Memory B cell (primary cell): ENCODE results near the gene OPN3.
"Not testable (repeated sequence)": the region's sequence is repeated elsewhere in the genome, so short reads cannot be mapped to it uniquely, and the experiment has no call there.

Experiments
- ATAC-seq: fragments of 150-1000 bp; cut with Tn5 transposase; 2 replicates; pipeline ENCODE4 v1.10.0; 2021; ENCODE audit warnings: low read depth, mild to moderate bottlenecking, moderate library complexity
- DNase-seq, 2 donors: peaks; one replicate each; pipeline ENCODE4 v3.0.0; 2022; ENCODE audit warnings: low spot score in 2 of 2
- H3K27ac Mint-ChIP-seq: one replicate; pipeline ENCODE4 v1.8.0; 2022; ENCODE audit warnings: mild to moderate bottlenecking, moderate library complexity, mixed read lengths
- H3K27me3 Mint-ChIP-seq: one replicate; pipeline ENCODE4 v1.8.0; 2022; ENCODE audit warnings: mixed read lengths
- H3K36me3 Mint-ChIP-seq: one replicate; pipeline ENCODE4 v1.8.0; 2022; ENCODE audit warnings: mild to moderate bottlenecking, mixed read lengths
- H3K4me1 Mint-ChIP-seq: one replicate; pipeline ENCODE4 v1.8.0; 2022; ENCODE audit warnings: mixed read lengths
- H3K4me3 Mint-ChIP-seq: one replicate; pipeline ENCODE4 v1.8.0; 2022; ENCODE audit warnings: mild to moderate bottlenecking, moderate library complexity, mixed read lengths
- H3K9me3 Mint-ChIP-seq: one replicate; pipeline ENCODE4 v1.8.0; 2022; ENCODE audit warnings: mixed read lengths

The OPN3 gene

DNA sequence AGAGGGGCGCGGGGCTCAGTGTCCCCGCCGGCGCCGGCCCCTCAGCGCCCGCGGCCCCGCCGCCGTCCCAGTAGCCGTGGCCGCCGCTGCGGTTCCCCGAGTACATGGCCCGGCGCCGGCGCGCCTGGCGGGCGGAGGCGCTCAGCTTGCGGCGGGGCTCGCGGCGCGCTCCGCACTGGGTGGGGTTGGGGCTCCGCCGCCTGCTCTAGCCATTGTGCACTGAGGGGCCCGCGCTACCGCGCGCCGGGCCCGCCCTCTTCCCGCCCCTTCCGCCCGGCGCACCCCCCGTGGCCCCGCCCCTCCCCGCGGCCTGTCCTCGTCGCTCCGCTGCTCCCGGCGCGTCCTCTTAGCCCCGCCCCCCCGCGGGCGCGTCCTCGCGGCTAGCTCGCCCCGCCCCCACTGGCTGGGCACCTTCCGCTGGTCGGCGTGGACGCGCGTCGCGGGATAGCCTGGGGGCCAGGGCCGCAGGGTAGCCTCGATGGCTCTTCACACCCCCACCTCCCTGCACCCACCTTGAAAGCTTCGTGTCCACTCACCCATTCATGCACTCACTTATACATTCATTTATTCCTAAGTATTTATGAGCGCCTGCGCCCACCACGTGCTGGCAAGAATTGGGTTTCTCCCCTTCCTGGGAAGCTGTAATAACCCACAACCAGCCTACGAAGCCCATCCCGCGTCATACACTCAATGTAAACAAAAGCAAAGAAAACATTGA, at the start of gene OPN3, which contains the start of gene CHML:
OPN3 (minus strand) TSS at position 221 of the 718 bp plus-strand sequence; CDS start at position 106, 115 bp downstream.
CHML (minus strand) TSS at position 221 of the 718 bp plus-strand sequence. CDS start 4,603 bp downstream, outside the sequence.
- no peaks in the 10 kb centered on the region for H3K27me3 Mint-ChIP-seq
- H3K4me1 Mint-ChIP-seq, result peaks cover 31% of the 10 kb centered on the region
- peak; percentile 91 for ATAC-seq
- H3K4me3 Mint-ChIP-seq, result peak within 1 kb of the TSS; percentile 98
- peaks cover 3% of the 10 kb centered on the region for H3K36me3 Mint-ChIP-seq
- peaks cover 6% of the 10 kb centered on the region for H3K9me3 Mint-ChIP-seq
- H3K27ac Mint-ChIP-seq, result peak within 1 kb of the TSS; percentile 81
- DNase-seq, result peak; percentile 85 to 86

DNA sequence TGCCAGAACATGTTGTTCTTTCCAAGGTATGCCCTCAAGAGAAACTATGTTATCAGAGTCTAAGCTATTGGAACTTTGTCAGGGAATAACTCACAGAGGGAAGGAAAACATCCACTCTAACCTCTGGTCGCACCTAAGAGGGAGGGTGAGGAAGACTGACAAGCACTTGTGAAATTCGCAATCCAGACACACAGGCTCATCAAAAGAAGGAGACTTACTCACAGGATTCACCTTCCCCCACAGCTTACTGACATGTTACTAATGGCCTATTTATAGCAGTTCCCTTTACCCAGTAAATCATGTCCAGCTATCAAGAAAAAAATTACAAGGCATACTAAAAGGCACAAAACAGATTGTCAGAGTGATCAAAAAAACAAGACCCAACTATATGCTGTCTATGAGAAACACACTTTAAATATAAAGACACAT, 48.8 kb upstream of the OPN3 start:
- no peaks in the 10 kb centered on the region for H3K4me1 Mint-ChIP-seq
- H3K9me3 Mint-ChIP-seq, result peaks cover 2% of the 10 kb centered on the region
- peaks cover 5% of the 10 kb centered on the region for H3K36me3 Mint-ChIP-seq
- DNase-seq (no peak), ATAC-seq (no peak)
- no peak overlapping the region for H3K27ac Mint-ChIP-seq
- H3K4me3 Mint-ChIP-seq, result no peak overlapping the region
- peaks cover 9% of the 10 kb centered on the region for H3K27me3 Mint-ChIP-seq

DNA sequence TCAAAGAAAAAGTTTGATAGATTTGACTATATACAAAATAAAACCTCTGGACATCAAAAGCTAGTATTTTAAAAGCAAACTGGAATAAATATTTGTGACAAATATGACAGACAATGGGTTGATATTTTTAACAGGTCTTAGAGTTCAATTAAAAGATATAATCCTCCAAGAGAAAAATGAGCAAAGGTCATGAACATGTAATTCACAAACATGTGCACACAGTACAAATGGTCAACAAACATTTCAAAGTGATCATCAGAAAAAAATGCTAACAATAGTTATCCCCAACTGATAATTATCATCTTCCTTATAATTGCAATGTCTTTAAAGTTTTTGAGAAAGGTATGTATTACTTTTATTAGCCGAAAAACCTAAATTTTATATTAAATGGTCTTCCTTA, 43.9 kb upstream of the OPN3 start:
- no peak overlapping the region for H3K27ac Mint-ChIP-seq
- H3K36me3 Mint-ChIP-seq, result no peaks in the 10 kb centered on the region
- no peak overlapping the region for H3K4me3 Mint-ChIP-seq
- no peak for DNase-seq
- no peak for ATAC-seq
- peaks cover 7% of the 10 kb centered on the region for H3K27me3 Mint-ChIP-seq
- no peaks in the 10 kb centered on the region for H3K4me1 Mint-ChIP-seq
- H3K9me3 Mint-ChIP-seq, result no peaks in the 10 kb centered on the region

DNA sequence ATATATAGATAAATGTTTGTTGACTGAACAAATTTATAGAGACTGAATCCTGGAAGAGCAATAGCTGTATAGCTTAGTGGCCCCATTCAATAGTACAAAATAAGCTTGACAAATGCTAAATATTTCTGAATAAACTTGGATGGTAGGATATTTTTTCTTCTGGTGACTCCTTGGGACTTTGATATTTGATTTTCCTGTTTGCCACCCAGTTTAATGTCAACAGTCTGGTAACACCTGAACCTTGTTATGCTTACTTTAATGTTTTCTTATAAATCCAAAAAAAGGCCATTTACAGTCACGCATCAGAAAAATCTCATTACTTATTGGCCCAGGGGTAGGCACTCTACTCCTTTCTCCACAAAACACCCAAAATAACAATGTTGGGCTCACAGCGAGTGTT, 42.8 kb upstream of the OPN3 start:
- peaks cover 5% of the 10 kb centered on the region for H3K27me3 Mint-ChIP-seq
- DNase-seq (no peak), ATAC-seq (no peak)
- H3K4me1 Mint-ChIP-seq, result peaks cover 1% of the 10 kb centered on the region
- H3K27ac Mint-ChIP-seq, result no peak overlapping the region
- no peaks in the 10 kb centered on the region for H3K36me3 Mint-ChIP-seq
- no peaks in the 10 kb centered on the region for H3K9me3 Mint-ChIP-seq
- no peak overlapping the region for H3K4me3 Mint-ChIP-seq

- H3K4me3 Mint-ChIP-seq, DNase-seq, H3K36me3 Mint-ChIP-seq, H3K9me3 Mint-ChIP-seq, ATAC-seq, H3K27ac Mint-ChIP-seq, H3K27me3 Mint-ChIP-seq, H3K4me1 Mint-ChIP-seq: not testable (repeated sequence)
Measured at GRCh38 chr1:241681861-241682448, 41.8 kb upstream of the OPN3 start.

DNA sequence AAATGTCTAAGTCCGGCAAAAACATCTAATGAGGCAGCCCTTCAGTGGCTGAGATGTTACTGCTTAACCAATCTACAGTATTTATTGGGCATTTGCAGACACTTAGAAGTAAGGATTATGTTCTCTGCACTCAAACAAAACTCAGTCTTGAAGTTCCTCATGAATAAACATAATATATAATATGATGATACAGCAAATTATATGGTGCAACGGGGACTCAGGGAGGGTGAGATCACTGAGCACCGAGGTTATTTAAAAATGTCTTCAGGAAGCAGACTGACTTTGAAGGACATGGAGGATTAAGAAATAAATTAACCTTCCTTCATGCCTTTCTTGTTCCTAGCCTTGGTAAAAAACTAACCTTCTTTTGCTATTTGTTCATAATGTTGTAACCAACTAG, 39.8 kb upstream of the OPN3 start:
- DNase-seq (no peak), ATAC-seq (no peak)
- no peak overlapping the region for H3K27ac Mint-ChIP-seq
- H3K9me3 Mint-ChIP-seq, result no peaks in the 10 kb centered on the region
- H3K4me1 Mint-ChIP-seq, result peaks cover 8% of the 10 kb centered on the region
- H3K4me3 Mint-ChIP-seq, result no peak overlapping the region
- peaks cover 5% of the 10 kb centered on the region for H3K27me3 Mint-ChIP-seq
- no peaks in the 10 kb centered on the region for H3K36me3 Mint-ChIP-seq

- no peaks in the 10 kb centered on the region for H3K36me3 Mint-ChIP-seq
- no peak overlapping the region for H3K4me3 Mint-ChIP-seq
- H3K27me3 Mint-ChIP-seq, result peaks cover 5% of the 10 kb centered on the region
- H3K4me1 Mint-ChIP-seq, result peaks cover 8% of the 10 kb centered on the region
- ATAC-seq (no peak), DNase-seq (no peak)
- H3K9me3 Mint-ChIP-seq, result no peaks in the 10 kb centered on the region
- no peak overlapping the region for H3K27ac Mint-ChIP-seq
Measured at GRCh38 chr1:241679404-241679803, 39.2 kb upstream of the OPN3 start.

- Mint-ChIP-seq H3K9me3 (no peaks in the 10 kb centered on the region), H3K4me3 (no peak overlapping the region), H3K27me3 (peaks cover 5% of the 10 kb centered on the region), H3K4me1 (peaks cover 8% of the 10 kb centered on the region), H3K36me3 (no peaks in the 10 kb centered on the region), H3K27ac (no peak overlapping the region)
- ATAC-seq (no peak), DNase-seq (no peak)
Measured at GRCh38 chr1:241678536-241678935, 38.4 kb upstream of the OPN3 start.

GRCh38 chr1:241677201-241677600, 37.0 kb upstream of the OPN3 start:
- peak overlapping the region; percentile 75 for H3K27ac Mint-ChIP-seq
- no peaks in the 10 kb centered on the region for H3K9me3 Mint-ChIP-seq
- peaks cover 7% of the 10 kb centered on the region for H3K27me3 Mint-ChIP-seq
- peak overlapping the region; percentile 73 for H3K4me3 Mint-ChIP-seq
- no peak for DNase-seq
- ATAC-seq, result peak; percentile 72
- H3K4me1 Mint-ChIP-seq, result peaks cover 8% of the 10 kb centered on the region
- H3K36me3 Mint-ChIP-seq, result no peaks in the 10 kb centered on the region

- DNase-seq, result no peak
- ATAC-seq, result peak; percentile 38
- H3K4me1 Mint-ChIP-seq, result peaks cover 8% of the 10 kb centered on the region
Measured at GRCh38 chr1:241675983-241676382, 35.8 kb upstream of the OPN3 start.

DNA sequence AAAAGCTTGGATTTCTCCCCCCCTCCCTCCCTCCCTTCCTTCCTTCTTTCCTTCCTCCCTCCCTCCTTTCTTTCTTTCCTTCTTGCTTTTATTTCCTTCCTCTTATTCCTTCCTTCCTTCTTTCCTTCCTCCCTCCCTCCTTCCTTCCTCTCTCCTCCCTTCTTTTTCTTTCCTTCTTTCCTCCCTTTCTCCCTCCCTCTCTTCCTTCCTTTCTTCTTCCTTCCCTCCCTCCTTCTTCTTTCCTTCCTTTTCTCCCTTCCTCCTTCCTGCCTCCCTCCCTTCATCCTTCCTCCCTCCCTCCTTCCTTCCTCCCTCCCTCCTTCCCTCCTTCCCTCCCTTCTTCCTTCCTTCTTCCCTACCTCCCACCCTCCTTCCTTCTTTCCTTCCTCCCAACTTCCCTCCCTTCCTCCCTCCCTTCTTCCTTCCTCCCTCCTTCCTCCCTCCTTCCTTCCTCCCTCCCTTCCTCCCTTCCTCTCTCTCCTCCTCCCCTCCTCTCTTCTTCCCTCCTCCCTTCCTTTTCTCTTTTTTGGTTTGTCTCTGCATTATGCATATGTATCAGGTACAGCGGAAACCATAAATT, 34.7 kb upstream of the OPN3 start:
- Mint-ChIP-seq H3K4me1 (peaks cover 8% of the 10 kb centered on the region), H3K27me3 (peaks cover 2% of the 10 kb centered on the region), H3K27ac (peak overlapping the region; percentile 60), H3K4me3 (no peak overlapping the region), H3K36me3 (no peaks in the 10 kb centered on the region), H3K9me3 (no peaks in the 10 kb centered on the region)
- ATAC-seq (no peak), DNase-seq (no peak)

More at GRCh38 chr1:241675983-241676382, 35.8 kb upstream of the OPN3 start:
- no peaks in the 10 kb centered on the region for H3K9me3 Mint-ChIP-seq
- H3K27ac Mint-ChIP-seq, result no peak overlapping the region
- H3K36me3 Mint-ChIP-seq, result no peaks in the 10 kb centered on the region
- no peak overlapping the region for H3K4me3 Mint-ChIP-seq
- H3K27me3 Mint-ChIP-seq, result peaks cover 5% of the 10 kb centered on the region

GRCh38 chr1:241672301-241672700, 32.1 kb upstream of the OPN3 start:
- DNase-seq, result no peak
- no peaks in the 10 kb centered on the region for H3K36me3 Mint-ChIP-seq
- H3K27me3 Mint-ChIP-seq, result peaks cover 2% of the 10 kb centered on the region
- no peaks in the 10 kb centered on the region for H3K9me3 Mint-ChIP-seq
- H3K27ac Mint-ChIP-seq, result no peak overlapping the region
- no peak for ATAC-seq
- peaks cover under 1% of the 10 kb centered on the region for H3K4me1 Mint-ChIP-seq
- no peak overlapping the region for H3K4me3 Mint-ChIP-seq

DNA sequence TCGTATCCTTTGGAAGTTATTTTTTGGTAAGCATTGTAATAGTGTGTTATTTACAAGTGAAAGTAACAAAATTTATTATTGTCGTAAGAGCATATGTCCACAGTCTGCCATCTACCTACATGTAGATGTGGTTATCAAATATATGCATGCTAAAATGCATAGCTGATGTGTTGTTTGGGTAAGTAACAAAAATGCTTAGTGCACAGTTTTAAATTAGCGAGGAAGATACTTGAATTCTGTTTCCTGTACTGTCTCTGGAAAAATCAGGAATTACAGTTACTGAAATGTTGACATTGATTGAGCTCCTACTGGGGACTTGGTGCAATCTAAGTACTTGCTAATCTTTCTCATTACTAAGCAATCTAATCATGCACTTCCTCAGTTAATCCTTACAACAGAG, 26.2 kb upstream of the OPN3 start:
- Mint-ChIP-seq H3K4me3 (no peak overlapping the region), H3K27me3 (peaks cover 3% of the 10 kb centered on the region), H3K36me3 (peaks cover 2% of the 10 kb centered on the region), H3K27ac (no peak overlapping the region), H3K9me3 (no peaks in the 10 kb centered on the region), H3K4me1 (no peaks in the 10 kb centered on the region)
- ATAC-seq (no peak), DNase-seq (no peak)

- H3K9me3 Mint-ChIP-seq, result no peaks in the 10 kb centered on the region
- H3K36me3 Mint-ChIP-seq, result peaks cover 2% of the 10 kb centered on the region
- H3K4me1 Mint-ChIP-seq, result no peaks in the 10 kb centered on the region
- DNase-seq (no peak), ATAC-seq (no peak)
- peaks cover 6% of the 10 kb centered on the region for H3K27me3 Mint-ChIP-seq
- no peak overlapping the region for H3K4me3 Mint-ChIP-seq
- no peak overlapping the region for H3K27ac Mint-ChIP-seq
Measured at GRCh38 chr1:241660424-241660972, 20.3 kb upstream of the OPN3 start.
